Lung (tissue), 12 donors: ENCODE results near the gene PHIP. TPM values are rescaled to one million over a fixed set of nuclear protein-coding genes. Genes with fewer than 3 reads are reported as not detected.
"Not testable (repeated sequence)": the region's sequence is repeated elsewhere in the genome, so short reads cannot be mapped to it uniquely, and the experiment has no call there.

Experiments
- ATAC-seq: fragments of 200-7000 bp; cut with Tn5 transposase; one replicate; pipeline ENCODE4 v1.9.1; 2020; ENCODE audit warnings: moderate number of reproducible peaks; ENCODE audit not compliant: insufficient read depth, low FRiP score
- DNase-seq, 3 donors: peaks; one replicate each; pipeline ENCODE4 v3.0.0-alpha.2; 2013 to 2017
- H3K27ac ChIP-seq, 2 donors: one replicate each; pipeline ENCODE4 v1.5.1; 2013; ENCODE audit warnings: mild to moderate bottlenecking in 2 of 2, moderate library complexity in 2 of 2, control low read depth in 1 of 2, inconsistent platforms in 1 of 2, low read depth in 1 of 2, low read length in 1 of 2
- H3K27me3 ChIP-seq, 3 donors: one replicate each; pipeline ENCODE4 v1.5.1; 2013; ENCODE audit warnings: low read length in 2 of 3; ENCODE audit not compliant: control insufficient read depth in 3 of 3, insufficient read depth in 3 of 3
- H3K36me3 ChIP-seq, 4 donors: one replicate each; pipeline ENCODE4 v1.5.1; 2013; ENCODE audit warnings: low read length in 4 of 4, mild to moderate bottlenecking in 1 of 4, moderate library complexity in 1 of 4; ENCODE audit not compliant: control insufficient read depth in 4 of 4, insufficient read depth in 4 of 4
- H3K4me1 ChIP-seq, 5 donors: one replicate each; pipeline ENCODE4 v1.5.1; 2013; ENCODE audit warnings: low read length in 5 of 5, mild to moderate bottlenecking in 2 of 5, moderate library complexity in 1 of 5; ENCODE audit not compliant: control insufficient read depth in 5 of 5, insufficient read depth in 5 of 5
- H3K4me3 ChIP-seq: one replicate; pipeline ENCODE4 v1.5.1; 2013; ENCODE audit warnings: mild to moderate bottlenecking, control low read depth, moderate library complexity
- H3K9ac ChIP-seq, 2 donors: one replicate each; pipeline ENCODE4 v1.5.1; 2013; ENCODE audit warnings: low read length in 2 of 2, control low read depth in 1 of 2; ENCODE audit not compliant: insufficient read depth in 1 of 2
- H3K9me3 ChIP-seq, 4 donors: one replicate each; pipeline ENCODE4 v1.5.1; 2013; ENCODE audit warnings: low read length in 3 of 4, mild to moderate bottlenecking in 1 of 4, moderate library complexity in 1 of 4; ENCODE audit not compliant: control insufficient read depth in 4 of 4, insufficient read depth in 3 of 4
- WGBS, 2 donors: extraction: QIAGEN DNeasy Blood & Tissue Kit; methylation state at CpG; one replicate each; pipeline ENCODE4 v1.1.7; 2013; 5-methylcytosine and 5-hydroxymethylcytosine counted together
- polyA plus RNA-seq, 2 donors: library from polyadenylated mRNA; stranded (reverse); fragments of 200-250 nt; gene quantifications; one replicate each; pipeline ENCODE4 v1.2.1, GENCODE V29; 2013
- total RNA-seq, 2 donors: library from RNA; depleted of rRNA in 1 of 2; stranded (reverse); fragments of >200 nt in 1 of 2; gene quantifications; one replicate each; pipeline ENCODE4 v1.2.1, GENCODE V29; 2014 to 2021
- TF ChIP-seq, protein P1 (sequence below): IDR thresholded peaks from 2 replicates; pipeline ENCODE4 v1.5.1; 2012; ENCODE audit warnings: mild to moderate bottlenecking; ENCODE audit errors: control extremely low read depth, extremely low read depth
- donor health status: control.
- donor health status: control.
- donor health status: Bipolar disorder and iron deficiency.
- donor health status: healthy.
- donor health status: DM: yes; HTN: yes; CAD: no.

PHIP gene
- total and polyA plus RNA-seq, 4 donors, result 7.0 to 125 (median 19.1) TPM

DNA sequence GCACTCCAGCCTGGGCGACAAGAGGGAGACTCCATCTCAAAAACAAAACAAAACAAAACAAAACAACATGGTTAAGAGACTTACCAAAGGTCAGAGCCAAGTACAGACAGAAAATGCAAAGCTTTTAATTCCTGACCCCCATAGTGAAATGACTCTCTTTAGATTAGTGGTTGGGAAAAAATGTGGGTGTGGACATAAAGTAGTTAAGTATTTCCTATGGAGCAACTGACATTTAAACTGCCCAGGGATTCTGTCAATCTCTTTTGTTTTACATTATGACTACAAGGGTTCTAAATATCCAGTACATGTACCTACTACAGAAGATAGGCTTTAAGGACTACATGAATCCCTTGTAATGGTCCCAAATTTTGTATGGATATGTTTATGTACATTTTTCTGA lies 135.6 kb downstream of the PHIP start:
- Histone ChIP-seq H3K27me3 (no peaks in the 10 kb centered on the region), H3K27ac (no peak overlapping the region), H3K4me1 (no peaks in the 10 kb centered on the region), H3K36me3 (peaks cover 8 to 59% (median 33%) of the 10 kb centered on the region in 4 donors), H3K9ac (no peak overlapping the region), H3K4me3 (no peak overlapping the region), H3K9me3 (no peaks in the 10 kb centered on the region)
- TF ChIP-seq, protein P1, sequence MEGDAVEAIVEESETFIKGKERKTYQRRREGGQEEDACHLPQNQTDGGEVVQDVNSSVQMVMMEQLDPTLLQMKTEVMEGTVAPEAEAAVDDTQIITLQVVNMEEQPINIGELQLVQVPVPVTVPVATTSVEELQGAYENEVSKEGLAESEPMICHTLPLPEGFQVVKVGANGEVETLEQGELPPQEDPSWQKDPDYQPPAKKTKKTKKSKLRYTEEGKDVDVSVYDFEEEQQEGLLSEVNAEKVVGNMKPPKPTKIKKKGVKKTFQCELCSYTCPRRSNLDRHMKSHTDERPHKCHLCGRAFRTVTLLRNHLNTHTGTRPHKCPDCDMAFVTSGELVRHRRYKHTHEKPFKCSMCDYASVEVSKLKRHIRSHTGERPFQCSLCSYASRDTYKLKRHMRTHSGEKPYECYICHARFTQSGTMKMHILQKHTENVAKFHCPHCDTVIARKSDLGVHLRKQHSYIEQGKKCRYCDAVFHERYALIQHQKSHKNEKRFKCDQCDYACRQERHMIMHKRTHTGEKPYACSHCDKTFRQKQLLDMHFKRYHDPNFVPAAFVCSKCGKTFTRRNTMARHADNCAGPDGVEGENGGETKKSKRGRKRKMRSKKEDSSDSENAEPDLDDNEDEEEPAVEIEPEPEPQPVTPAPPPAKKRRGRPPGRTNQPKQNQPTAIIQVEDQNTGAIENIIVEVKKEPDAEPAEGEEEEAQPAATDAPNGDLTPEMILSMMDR, result no peak
- 93 to 100% methylated on average over 1 of the region's 1 CpG for WGBS, 2 donors
- DNase-seq (no peak), ATAC-seq (no peak)

DNA sequence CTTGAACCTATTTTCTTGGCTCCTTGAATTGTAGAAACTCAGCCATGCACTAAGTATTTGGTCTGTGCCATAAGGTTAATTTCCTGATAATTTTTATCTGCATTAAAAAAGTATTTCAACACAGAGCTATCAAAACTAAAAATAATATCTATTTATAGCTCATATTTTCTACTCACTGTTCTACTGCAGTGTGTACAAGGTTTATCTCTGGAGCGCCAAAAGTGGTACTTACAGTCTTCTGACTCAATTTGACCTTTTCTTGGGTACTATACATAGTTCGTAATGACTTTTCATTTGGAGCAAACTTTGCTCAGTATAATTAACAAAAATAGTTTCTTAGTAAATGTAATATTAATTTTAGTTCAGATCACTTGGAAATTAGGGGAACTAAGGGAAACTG lies 141.5 kb downstream of the PHIP start:
- DNase-seq (no peak), ATAC-seq (no peak)
- Histone ChIP-seq H3K36me3 (peaks cover 2 to 16% (median 10%) of the 10 kb centered on the region in 4 donors), H3K4me3 (no peak overlapping the region), H3K4me1 (no peaks in the 10 kb centered on the region), H3K27me3 (no peaks in the 10 kb centered on the region), H3K27ac (peak overlapping the region in 1 of 2 donors; percentile 53), H3K9me3 (peaks cover 0 to 4% (median 1%) of the 10 kb centered on the region in 4 donors), H3K9ac (no peak overlapping the region)
- TF ChIP-seq, protein P1, result no peak
- WGBS, 2 donors, result 87 to 92% methylated on average over 2 of the region's 2 CpGs

DNA sequence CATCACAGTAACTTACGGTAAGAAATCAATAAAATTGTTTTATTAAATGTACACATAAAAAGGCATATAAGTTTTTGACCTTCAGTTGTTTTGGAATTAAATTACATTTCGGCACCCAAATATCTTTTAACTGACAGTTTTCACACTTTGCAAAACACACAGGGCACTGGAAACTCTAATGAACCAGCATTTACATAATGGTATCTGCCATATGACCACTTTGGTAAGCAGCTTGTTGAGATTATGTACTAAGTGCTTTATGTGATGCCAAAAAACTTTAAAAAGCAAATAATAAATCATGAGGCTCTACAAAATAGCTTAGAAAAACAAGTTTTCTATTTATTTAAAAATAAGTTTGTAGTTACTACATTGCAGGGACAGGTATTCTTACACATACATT lies 142.5 kb downstream of the PHIP start:
- Histone ChIP-seq H3K27me3 (no peaks in the 10 kb centered on the region), H3K4me3 (no peak overlapping the region), H3K9ac (no peak overlapping the region), H3K36me3 (peaks cover under 1 to 9% (median 2%) of the 10 kb centered on the region in 4 donors), H3K9me3 (peaks cover 0 to 4% (median 1%) of the 10 kb centered on the region in 4 donors), H3K27ac (no peak overlapping the region), H3K4me1 (no peaks in the 10 kb centered on the region)
- 98 to 99% methylated on average over 2 of the region's 2 CpGs for WGBS, 2 donors
- ATAC-seq (no peak), DNase-seq (no peak)
- TF ChIP-seq, protein P1, result no peak

DNA sequence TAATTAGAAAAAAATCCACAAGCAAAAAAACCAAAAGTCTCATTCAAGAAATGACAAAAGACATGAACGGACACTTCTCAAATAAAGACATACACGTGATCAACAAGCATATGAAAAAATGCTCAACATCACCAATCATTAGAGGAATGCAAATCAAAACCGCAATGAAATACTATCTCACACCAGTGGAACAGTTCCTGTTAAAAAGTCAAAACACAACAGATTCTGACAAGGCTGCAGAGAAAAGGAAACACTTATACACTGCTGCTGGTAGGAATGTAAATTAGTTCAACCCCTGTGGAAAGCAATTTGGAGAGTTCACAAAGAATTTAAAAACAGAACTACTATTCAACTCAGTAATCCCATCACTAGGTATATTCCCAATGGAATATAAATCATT lies 152.7 kb downstream of the PHIP start:
- Histone ChIP-seq H3K9ac (no peak overlapping the region), H3K27ac (no peak overlapping the region), H3K4me1 (no peaks in the 10 kb centered on the region), H3K4me3 (no peak overlapping the region), H3K9me3 (peaks cover 0 to 5% (median 0%) of the 10 kb centered on the region in 4 donors), H3K27me3 (no peaks in the 10 kb centered on the region), H3K36me3 (no peaks in the 10 kb centered on the region)
- WGBS, 2 donors, result 89 to 95% methylated on average over 3 of the region's 3 CpGs
- ATAC-seq (no peak), DNase-seq (no peak)
- TF ChIP-seq, protein P1, result no peak

DNA sequence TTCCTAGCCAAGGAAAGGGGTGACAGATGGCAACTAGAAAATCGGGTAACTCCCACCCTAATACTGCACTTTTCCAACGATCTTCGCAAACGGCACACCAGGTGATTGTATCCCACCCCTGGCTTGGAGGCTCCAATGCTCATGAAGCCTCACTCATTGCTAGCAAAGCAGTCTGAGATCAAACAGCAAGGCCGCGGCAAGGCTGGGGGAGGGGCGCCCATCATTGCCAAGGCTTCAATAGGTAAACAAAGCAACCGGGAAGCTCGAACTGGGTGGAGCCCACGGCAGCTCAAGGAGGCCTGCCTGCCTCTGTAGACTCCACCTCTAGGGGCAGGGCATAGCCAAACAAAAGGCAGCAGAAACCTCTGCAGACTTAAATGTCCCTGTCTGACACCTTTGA lies 156.9 kb downstream of the PHIP start:
- H3K4me1 ChIP-seq, H3K36me3 ChIP-seq, H3K9me3 ChIP-seq, H3K27me3 ChIP-seq, H3K4me3 ChIP-seq, H3K27ac ChIP-seq, DNase-seq, ATAC-seq, H3K9ac ChIP-seq: not testable (repeated sequence)
- WGBS, 2 donors, result 92 to 96% methylated on average over 10 of the region's 10 CpGs
